DMS53 treated with DMSO at 0.1 percent for 48 hours (cell line): Measurements from ENCODE around the gene FBXW11.
"Not testable (repeated sequence)": the region's sequence is repeated elsewhere in the genome, so short reads cannot be mapped to it uniquely, and the experiment has no call there.

Source experiments
- DNase-seq: peaks from one replicate; lab custom pipeline; 2025; ENCODE audit not compliant: unreplicated experiment; lab: John Stamatoyannopoulos, UW

FBXW11 gene

DNA sequence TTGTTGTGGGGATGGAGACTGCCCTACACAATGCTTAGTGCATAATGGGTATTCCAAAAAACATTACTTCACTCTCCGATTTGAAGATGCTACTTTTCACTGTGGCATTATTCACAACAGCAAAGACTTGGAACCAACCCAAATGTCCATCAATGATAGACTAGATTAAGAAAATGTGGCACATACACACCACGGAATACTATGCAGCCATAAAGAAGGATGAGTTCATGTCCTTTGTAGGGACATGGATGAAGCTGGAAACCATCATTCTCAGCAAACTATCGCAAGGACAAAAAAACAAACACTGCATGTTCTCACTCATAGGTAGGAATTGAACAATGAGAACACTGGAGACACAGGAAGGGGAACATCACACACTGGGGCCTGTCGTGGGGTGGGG is 90.7 kb downstream of the FBXW11 start:
- not testable (repeated sequence) for DNase-seq

DNA sequence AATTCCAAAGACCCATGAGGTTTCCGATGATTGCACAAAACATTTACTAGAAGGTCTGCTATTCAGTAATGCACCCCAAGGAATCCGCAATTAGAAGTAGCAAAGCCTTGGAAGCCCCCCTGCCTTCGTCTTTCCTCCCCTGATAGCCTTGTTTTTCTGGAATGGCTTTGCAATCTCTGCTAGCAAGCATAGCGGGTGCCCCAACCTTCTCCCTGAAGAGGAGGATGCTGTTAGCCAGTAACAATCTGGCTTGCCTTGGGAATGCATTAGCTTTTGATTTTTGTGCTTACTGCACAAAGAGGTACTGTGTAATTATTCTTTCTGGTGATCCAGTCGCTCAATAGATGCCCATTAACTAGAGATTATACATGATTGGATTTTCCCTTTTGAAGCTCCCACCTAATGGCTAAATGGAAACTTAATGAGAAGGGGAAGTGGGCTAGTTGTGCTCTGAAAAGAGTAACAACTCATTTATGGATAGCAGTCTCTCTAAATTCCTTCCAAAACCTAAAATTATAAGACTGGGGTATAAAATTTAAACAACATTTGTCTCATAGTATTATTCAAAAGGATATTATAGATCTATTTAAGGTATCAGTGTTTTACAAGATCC is 91.6 kb downstream of the FBXW11 start:
- DNase-seq = no peak

DNA sequence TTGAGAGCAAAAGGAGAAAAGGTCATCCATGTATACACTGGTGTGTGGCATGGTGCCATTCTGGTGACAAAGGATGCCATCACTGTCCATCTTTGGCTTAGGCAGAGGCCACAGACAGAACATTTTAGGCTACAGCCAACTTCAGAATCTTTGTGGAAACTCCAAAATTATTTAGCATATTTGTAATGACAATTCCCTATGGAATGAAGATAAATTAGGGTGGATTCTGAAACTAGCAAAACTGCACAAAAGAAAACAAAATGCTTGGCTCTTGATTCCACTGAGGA is 92.5 kb downstream of the FBXW11 start:
- DNase-seq = no peak

DNA sequence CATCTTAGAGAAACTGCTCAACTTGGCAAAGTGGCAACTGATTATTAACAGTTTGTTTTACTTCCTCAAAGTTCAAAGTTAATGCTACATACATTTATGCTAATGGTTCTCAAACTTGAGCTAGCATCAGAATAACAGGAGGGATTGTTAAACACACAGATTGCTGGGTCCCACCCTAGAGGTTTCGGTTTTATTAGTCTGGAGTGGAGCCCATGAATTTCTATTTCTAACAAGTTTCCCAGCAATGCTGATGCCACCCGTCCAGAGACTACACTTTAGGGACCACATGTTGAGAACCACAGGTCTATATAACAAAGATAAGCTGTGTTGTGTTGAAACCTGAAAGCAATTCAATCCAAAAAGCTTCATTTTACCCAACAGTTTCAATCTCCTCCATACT is 95.3 kb downstream of the FBXW11 start:
- no peak for DNase-seq

DNA sequence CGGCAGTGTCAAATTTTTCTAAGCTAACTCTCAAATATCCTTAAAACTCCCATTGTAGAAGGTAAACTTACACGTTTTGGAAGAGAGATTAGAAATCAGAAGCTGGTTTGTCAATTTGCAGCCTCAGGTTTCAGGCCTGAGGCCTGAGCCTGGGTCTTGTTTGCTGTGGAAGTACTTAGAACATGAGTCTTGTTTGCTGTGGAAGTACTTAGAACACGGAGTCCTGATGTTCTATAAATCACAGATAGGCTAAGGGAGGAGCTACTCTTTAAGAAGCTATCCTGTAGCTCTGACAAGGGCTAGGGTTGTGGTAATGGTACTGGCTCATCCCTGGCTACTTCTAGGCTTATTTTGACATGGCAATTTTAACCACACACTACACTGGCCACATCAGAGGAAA is 97.8 kb downstream of the FBXW11 start:
- no peak for DNase-seq

DNA sequence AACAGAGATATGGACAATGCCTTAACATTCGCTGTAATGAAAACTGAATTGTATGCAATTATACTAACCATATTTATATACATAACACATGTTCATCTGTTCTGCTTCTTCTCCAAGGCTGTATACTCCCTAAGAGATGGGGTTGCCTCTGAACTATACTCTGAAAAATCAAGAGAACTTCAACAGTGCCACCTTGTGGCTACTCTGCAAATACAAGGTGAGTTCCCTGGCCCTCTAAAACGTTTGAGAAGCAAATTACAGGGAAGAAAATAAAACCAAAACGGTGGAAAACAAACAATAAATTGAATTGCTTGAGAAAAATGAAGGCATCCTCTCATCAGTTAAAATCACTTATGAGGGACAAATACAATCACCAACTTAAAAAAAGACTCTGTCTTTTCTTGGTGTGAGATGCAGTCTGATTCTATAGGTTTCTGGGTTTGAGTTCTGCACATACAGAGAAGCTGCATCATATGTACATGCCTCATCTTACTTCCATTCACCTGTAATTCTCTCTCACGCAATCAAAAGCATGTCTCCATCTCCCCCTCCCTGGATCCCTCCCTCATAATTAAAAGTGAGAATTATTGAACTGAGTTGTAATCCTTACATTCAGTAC is 98.6 kb downstream of the FBXW11 start:
- peak; percentile 78 for DNase-seq

DNA sequence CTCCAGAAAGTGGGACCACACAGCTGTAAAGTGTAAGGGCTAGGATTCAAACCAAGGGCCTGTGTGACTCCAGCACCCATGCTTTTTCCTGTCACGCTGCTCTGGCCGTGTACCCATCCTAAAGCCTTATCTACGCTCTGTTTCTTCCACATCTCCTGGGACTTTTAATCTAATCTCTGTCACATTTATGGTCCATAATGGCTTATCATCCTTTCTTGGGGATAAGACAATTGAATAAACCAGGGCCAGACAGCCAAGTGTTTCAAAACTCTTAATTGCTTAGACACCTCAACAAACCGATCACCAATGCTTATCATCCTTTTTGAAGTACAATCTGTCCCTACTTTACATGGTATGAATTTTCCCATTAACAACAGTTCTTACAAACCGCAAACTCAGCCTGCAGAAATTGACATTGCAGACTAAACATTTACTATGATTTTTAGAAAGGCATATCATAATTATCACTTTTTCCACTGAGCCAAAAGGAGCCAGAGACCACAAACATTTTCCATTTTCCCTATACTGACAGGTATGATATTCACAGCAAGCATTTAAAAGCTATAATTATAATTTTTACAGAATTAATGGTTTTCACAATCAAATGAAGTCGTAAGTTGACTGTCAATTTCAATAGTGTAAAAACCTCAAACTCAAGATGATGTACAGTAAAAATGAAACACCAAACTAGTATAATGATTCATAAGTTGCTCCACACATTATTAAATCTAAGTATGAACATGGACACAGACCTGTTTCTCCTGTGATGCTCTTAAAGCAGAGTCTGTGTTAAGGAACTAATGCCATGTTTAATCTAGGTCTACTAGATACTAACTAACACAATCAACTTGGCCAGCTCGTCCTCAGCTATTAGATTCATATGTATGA is 99.5 kb downstream of the FBXW11 start:
- no peak for DNase-seq

DNA sequence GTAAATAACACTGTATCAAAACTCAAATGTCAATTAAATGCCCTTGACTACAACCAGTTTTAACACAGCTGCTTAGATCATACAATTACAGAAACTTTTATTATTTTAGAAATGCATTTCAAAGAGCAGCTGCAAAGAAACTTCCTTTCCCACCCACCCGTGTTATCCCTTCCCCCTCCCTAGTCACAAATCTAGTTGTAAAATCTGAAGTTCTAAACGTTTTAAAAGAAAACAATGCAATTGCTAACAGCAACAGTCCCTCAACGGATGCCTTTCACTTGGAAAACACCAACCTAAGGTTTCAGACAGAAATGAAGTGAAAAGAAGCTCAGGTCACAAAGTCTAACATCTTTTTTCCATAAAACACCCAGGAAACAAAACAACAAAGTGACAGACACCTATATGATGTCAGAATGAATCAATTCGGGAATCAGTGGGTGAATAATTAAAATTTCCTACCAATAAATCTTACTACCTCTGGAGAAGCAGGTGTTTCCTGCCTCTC is 100.3 kb downstream of the FBXW11 start:
- DNase-seq = no peak

DNA sequence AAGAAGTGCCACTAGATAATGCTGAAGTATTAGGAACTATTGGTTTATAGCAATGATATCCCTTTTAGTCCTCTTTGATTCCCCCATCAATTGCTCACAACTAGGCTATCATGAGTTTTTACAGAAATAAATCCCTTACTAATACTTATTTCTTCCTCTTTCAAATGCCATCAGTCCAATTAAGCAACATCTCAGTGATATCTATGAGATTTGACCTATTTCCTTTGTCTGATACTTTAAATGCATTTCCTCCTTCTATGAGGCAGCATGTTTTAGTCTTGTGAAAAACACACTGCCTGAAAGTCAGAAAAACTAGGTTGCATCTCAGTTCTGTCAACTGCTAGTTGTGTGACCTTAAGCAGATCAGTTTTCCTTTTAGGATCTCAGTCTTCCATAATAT is 101.6 kb downstream of the FBXW11 start:
- DNase-seq = no peak

DNA sequence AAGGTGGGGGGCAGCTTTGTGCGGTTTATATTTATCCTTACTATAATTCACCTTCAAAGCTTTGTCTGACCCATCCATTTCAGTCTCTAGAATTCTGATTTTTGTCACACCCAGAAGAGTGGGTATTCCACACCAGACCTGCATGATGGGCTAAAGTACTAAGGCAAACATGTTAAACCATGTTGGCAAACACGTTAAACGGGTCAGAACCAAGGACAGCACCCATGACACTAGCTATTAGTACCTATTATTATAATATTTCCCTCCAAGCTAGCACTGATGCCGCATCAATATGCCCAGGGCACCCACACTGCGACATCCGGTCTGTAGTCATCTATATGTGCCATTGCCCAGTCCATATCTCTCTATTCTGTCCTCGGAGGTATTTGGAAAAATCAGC is 104.7 kb downstream of the FBXW11 start:
- no peak for DNase-seq

DNA sequence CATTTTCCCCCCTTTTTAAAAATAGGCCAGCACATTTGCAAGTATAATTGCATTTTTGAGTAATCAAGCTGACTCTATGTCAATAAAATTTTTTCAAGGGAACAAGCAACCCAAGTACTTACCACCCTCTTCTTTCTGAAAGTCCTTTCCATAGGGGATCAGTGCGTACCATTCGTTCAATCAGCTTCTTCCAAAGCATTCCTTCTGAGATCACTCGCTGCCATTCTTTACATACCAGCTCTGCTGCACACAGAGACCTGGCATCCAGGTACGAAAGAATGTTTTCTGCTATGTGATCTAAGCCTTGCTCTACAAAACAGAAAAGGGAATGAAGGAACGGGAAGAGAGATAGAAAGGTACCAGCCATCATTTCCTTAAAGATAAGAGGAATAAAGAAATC is 106.6 kb downstream of the FBXW11 start:
- no peak for DNase-seq

DNA sequence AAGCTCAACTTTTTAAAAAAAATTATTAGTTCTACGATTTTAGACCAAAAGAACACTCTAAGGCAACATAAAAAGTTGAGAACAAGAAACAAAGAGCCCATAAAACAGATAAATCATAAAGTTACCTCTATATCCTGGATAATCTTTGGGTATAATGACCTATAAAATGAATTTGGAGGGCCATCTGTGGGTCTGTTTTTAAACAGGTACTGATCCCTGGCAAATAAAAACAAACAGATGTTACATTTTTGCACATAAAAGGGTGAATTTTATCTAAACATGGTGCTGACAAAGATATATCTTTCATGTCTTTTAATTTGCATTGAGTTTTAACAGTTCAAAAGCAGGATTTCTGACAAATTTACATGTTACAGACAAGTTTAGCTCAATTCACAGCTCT is 107.6 kb downstream of the FBXW11 start:
- DNase-seq = no peak

DNA sequence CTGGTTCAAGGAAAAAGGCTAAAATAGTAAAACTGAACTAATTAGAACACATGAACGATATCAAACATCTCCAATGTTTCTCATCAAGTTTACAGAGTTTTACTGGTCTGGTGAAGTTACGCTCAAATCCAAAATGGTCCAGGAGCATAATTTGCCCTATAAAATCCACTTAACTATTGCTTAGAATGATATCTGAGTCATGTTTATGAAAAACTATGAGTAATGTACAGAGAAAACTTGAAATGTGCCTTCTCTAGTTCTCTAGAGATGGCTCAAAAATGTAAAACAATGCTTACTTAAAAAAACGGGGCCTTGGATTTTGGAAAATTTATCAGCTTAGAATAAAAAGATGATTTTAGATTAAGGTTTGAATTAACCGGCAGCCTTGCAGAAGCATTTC is 108.1 kb downstream of the FBXW11 start:
- DNase-seq = no peak

DNA sequence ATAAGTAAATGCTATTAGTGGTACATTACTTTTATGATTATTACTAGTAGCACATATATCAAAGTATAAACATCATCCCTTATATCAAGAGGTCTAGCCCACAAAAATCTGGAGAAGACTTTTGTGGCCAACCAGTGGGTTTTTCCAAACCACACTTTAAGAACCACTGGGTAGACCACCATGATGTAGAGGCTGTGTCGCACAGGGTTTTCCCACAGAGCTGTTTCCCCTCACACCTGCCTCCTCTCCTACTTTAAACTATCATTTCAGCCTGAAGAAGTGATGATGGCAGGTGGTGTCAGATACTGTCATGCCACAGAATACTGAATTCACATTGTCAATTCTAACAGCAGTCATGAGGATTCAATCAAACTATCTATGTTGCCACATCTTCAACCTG is 109.2 kb downstream of the FBXW11 start:
- no peak for DNase-seq

DNA sequence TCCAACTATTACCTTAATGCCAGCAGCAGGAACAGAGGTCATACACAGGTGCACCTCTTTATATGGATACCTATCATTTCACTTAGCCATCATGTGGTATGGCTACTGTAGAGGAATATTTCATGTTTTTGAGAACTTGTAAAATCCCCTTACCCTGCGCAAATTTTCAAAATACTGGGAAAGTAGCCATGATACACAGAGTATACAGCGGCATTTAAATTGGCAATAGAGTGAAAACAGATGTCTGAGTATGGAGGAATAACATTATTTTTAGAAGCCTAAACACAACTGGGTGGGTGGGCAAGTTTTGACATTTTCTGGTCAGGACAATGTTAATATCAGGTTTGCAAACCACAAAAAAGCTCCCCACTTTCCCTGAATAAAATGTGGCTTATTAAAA is 111.4 kb downstream of the FBXW11 start:
- no peak for DNase-seq

DNA sequence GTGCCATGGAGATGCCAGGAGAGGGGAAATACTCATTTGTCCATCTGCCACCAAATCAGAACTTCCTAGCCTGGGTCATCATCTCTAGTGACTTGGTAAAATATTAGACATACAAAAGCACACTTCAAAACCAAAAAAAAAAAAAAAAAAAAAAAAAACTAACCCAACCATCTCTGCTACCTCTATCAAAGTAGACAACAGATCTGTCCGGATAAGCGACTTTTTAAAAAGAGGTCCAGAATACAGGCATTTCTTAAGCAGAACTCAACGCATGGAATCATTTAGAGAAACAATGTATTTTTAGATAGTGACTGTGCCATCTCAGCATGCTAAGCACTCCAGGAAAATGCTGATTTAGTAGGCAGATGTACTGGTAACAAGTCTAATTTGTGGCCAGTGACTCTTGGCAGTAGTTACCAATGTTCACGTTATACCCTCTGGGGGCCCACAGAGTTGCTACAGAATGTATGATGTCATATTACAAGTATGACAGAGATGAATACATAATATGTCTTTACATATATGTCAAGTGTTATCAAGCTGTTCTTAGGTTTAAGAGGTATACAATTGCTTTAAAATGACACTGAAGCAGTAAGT is 113.0 kb downstream of the FBXW11 start:
- DNase-seq = no peak

DNA sequence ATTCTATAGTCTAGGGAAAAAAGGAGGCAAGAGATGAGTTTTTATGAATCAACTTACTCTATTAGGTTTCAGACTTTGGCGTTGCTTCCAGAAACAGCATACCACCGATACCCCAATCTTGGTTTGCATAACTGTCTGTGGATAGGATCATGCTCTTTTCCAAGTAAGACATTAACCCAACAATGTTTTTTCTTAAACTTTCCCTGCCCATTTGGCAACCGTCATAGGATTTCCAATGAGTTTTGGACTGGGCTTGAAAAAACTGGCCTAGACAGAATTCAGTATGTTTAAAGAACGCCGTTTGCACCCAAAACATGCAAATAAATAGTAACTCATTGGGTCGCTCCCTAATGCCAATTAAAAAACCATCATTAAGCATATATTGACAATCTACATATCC is 114.8 kb downstream of the FBXW11 start:
- no peak for DNase-seq

DNA sequence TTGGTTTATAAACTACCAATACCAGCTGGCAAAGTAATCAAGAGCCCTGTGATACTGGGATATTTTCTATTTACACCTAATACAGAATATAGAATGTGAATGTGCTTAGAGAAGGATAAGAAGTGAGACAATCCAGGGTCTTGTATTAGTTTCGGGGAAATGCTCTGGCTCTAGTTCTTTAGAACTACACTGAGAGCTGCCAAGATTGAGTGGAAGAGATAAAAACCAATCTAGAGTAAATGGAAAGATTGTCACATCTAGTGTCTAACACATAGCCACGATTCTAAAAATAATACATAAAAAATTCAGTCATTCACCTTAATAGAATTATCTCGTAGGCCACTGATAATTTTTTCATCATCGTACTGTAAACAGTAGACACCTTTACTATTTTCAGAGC is 115.3 kb downstream of the FBXW11 start:
- no peak for DNase-seq

DNA sequence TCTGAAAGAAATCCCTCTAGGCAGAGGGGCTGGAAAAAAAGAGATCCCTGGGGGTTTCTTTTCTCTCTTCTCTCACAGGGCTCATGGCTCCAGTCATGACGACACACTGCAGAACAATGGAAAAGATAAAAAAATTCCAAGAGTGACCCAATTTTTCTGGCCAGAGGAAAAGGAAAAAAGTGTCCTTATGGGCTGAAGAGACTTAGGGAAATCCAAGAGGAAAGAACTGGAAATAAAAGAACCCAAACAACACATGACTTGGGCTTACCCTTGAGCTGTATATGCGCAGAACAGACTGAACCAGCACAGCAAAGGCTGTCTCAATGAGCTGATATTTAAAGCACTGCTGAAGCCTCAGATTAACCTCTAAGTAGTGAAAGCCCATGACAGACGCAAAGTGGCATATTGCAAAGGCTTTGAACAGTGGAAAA is 118.4 kb downstream of the FBXW11 start:
- DNase-seq = no peak

DNA sequence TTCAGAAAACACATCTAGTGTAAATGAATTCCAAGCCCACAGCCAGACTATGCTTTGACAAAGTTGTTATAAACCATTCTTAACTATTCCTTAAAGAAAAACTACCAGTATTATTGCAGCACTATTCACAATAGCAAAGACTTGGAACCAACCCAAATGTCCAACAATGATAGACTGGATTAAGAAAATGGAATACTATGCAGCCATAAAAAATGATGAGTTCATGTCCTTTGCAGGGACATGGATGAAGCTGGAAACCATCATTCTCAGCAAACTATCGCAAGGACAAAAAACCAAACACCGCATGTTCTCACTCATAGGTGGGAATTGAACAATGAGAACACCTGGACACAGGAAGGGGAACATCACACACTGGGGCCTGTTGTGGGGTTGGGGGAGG is 120.4 kb downstream of the FBXW11 start:
- DNase-seq = not testable (repeated sequence)

DNA sequence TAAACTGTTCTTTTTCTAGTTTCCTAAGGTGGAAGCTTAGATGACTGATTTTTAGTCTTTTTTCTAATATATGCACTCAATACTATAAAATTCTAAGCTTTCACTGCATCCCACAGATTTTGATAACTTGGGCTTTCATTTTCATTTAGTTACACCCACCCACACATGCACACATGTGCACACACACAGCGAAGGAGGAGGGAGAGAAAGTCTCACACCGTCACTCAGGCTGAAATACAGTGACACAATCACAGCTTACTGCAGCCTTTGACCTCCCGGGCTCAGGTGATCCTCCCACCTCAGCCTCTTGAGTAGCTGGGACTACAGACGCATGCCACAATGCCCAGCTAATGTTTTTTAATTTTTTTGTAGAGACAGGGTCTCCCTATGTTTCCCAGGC is 124.3 kb downstream of the FBXW11 start:
- no peak for DNase-seq

DNA sequence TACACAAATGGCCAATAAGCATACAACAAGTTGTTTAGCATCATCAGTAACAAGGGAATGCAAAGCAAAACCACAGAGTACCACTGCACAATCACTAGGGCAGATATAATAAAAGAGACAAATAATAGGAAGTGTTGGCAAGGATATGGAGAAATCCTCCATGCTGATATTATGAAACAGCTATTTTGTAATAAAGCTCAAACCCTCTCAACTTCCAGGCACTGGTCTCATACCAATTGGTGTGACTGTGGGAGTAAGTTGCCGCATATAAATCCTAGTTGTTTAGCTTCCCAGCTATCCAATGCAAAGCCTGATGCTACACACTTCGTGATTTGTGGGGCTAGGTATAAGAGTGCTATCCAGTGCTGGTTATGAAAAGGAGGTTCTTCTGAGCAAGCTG is 132.2 kb downstream of the FBXW11 start:
- no peak for DNase-seq
